Hepatocyte (in vitro differentiated cells): ENCODE data around the gene NAA11. TPM values are rescaled to one million over a fixed set of nuclear protein-coding genes. Genes with fewer than 3 reads are reported as not detected.

Source experiments
- DNase-seq: peaks from one replicate; pipeline ENCODE4 v3.0.0-alpha.2; 2016; ENCODE audit warnings: low spot score
- H2AFZ ChIP-seq: fragments of 200-600 bp; sonication (generic); 2 replicates; pipeline ENCODE4 v1.6.0; 2016; ENCODE audit warnings: antibody characterized with exemption, mild to moderate bottlenecking
- H3K27ac ChIP-seq: fragments of 200-600 bp; sonication (generic); 2 replicates; pipeline ENCODE4 v1.5.1; 2016; ENCODE audit warnings: mild to moderate bottlenecking
- H3K27me3 ChIP-seq: fragments of 200-600 bp; sonication (generic); 2 replicates; pipeline ENCODE4 v1.6.1; 2016
- H3K36me3 ChIP-seq: fragments of 200-600 bp; sonication (generic); replicated peaks from 2 replicates; pipeline ENCODE4 v1.5.1; 2016; ENCODE audit warnings: low read depth; ENCODE audit not compliant: insufficient read depth
- H3K4me1 ChIP-seq: fragments of 200-600 bp; sonication (generic); 2 replicates; pipeline ENCODE4 v1.5.1; 2016; ENCODE audit warnings: mild to moderate bottlenecking, moderate library complexity; ENCODE audit not compliant: insufficient read depth
- H3K4me2 ChIP-seq: fragments of 200-600 bp; sonication (generic); 2 replicates; pipeline ENCODE4 v1.6.0; 2016
- H3K4me3 ChIP-seq: fragments of 200-600 bp; sonication (generic); 2 replicates; pipeline ENCODE4 v1.5.1; 2016; ENCODE audit warnings: mild to moderate bottlenecking
- H3K79me2 ChIP-seq: fragments of 200-600 bp; sonication (generic); 2 replicates; pipeline ENCODE4 v1.6.0; 2017; ENCODE audit warnings: mild to moderate bottlenecking
- H3K9me2 ChIP-seq: fragments of 200-600 bp; sonication (generic); replicated peaks from 2 replicates; pipeline ENCODE4 v1.6.0; 2017; ENCODE audit warnings: mild to moderate bottlenecking; ENCODE audit not compliant: insufficient read depth
- H3K9me3 ChIP-seq: fragments of 200-600 bp; sonication (generic); 2 replicates; pipeline ENCODE4 v1.5.1; 2016; ENCODE audit warnings: low read depth, mild to moderate bottlenecking
- H4K20me1 ChIP-seq: fragments of 200-600 bp; sonication (generic); 2 replicates; pipeline ENCODE4 v1.6.0; 2016; ENCODE audit warnings: mild to moderate bottlenecking; ENCODE audit not compliant: insufficient read depth, poor library complexity, severe bottlenecking
- EZH2 ChIP-seq: fragments of 200-600 bp; sonication (generic); IDR thresholded peaks from 2 replicates; pipeline ENCODE4 v1.6.1; 2016; ENCODE audit warnings: antibody characterized with exemption, mild to moderate bottlenecking, borderline replicate concordance
- EZH2phosphoT487 ChIP-seq: fragments of 200-600 bp; sonication (generic); IDR thresholded peaks from one replicate; pipeline ENCODE4 v1.6.1; 2018; ENCODE audit warnings: antibody characterized with exemption, mild to moderate bottlenecking, low read depth, moderate library complexity; ENCODE audit not compliant: unreplicated experiment, severe bottlenecking
- WGBS: methylation state at CpG from one replicate; pipeline ENCODE4 v1.1.6; 2016; ENCODE audit warnings: low lambda C conversion rate; ENCODE audit errors: missing lambda C conversion rate; 5-methylcytosine and 5-hydroxymethylcytosine counted together
- polyA plus RNA-seq: library from polyadenylated mRNA; unstranded; fragments of >200 nt; fragmentation: Nextera tagmentation; extraction: Ambion mirVana; gene quantifications from 2 replicates; pipeline ENCODE4 v1.2.1, GENCODE V29; 2016
- total RNA-seq: library from RNA; depleted of rRNA; stranded (reverse); fragments of >200 nt; gene quantifications from 2 replicates; pipeline ENCODE4 v1.2.3, GENCODE V29; 2014
- TF ChIP-seq, protein P1 (sequence below): fragments of 200-600 bp; sonication (generic); IDR thresholded peaks from 2 replicates; pipeline ENCODE4 v1.5.1; 2016; ENCODE audit warnings: antibody characterized with exemption, mild to moderate bottlenecking; ENCODE audit not compliant: poor library complexity

Gene NAA11
- total and polyA plus RNA-seq, 2 experiments from 2014 or later = not detected

DNA sequence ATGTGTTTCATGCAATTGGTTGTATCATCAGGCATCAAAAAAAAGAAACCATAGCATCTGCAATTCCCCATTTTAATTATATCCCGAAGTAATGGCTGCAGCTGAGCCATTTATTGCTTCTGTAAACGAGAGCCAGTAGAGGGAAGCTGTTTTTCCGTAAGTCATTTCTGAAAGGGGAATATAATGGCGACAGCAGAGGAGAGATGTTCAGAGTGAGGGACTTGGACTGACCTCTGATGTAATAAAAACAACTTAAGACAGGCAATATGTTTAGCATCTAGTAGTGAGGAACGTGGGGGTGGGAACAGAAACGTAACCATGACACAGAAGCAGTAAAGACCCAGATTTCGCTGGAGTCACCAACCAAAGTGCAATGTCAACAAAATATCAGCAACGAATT, 31.5 kb upstream of the NAA11 start:
- WGBS = 62% methylated on average over 8 of the region's 8 CpGs

GRCh38 chr4:79353075-79353474, 27.2 kb upstream of the NAA11 start:
- Histone ChIP-seq H3K9me2 (no peaks in the 10 kb centered on the region), H2AFZ (no peak overlapping the region), H3K27me3 (no peaks in the 10 kb centered on the region), H3K4me3 (no peak overlapping the region), H4K20me1 (no peaks in the 10 kb centered on the region), H3K4me2 (no peak overlapping the region), H3K79me2 (no peaks in the 10 kb centered on the region), H3K9me3 (no peaks in the 10 kb centered on the region), H3K36me3 (no peaks in the 10 kb centered on the region), H3K27ac (no peak overlapping the region), H3K4me1 (no peaks in the 10 kb centered on the region)
- no peak for DNase-seq
- 71% methylated on average over 1 of the region's 1 CpG for WGBS
- TF ChIP-seq EZH2phosphoT487 (no peak), EZH2 (no peak)
- TF ChIP-seq, protein P1, sequence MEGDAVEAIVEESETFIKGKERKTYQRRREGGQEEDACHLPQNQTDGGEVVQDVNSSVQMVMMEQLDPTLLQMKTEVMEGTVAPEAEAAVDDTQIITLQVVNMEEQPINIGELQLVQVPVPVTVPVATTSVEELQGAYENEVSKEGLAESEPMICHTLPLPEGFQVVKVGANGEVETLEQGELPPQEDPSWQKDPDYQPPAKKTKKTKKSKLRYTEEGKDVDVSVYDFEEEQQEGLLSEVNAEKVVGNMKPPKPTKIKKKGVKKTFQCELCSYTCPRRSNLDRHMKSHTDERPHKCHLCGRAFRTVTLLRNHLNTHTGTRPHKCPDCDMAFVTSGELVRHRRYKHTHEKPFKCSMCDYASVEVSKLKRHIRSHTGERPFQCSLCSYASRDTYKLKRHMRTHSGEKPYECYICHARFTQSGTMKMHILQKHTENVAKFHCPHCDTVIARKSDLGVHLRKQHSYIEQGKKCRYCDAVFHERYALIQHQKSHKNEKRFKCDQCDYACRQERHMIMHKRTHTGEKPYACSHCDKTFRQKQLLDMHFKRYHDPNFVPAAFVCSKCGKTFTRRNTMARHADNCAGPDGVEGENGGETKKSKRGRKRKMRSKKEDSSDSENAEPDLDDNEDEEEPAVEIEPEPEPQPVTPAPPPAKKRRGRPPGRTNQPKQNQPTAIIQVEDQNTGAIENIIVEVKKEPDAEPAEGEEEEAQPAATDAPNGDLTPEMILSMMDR = no peak

More for the DNA sequence above, 31.5 kb upstream of the NAA11 start:
- H4K20me1 ChIP-seq = no peaks in the 10 kb centered on the region
- no peak overlapping the region for H2AFZ ChIP-seq
- no peak overlapping the region for H3K4me3 ChIP-seq
- no peaks in the 10 kb centered on the region for H3K79me2 ChIP-seq
- no peaks in the 10 kb centered on the region for H3K27me3 ChIP-seq
- H3K9me2 ChIP-seq = no peaks in the 10 kb centered on the region
- H3K9me3 ChIP-seq = no peaks in the 10 kb centered on the region
- H3K27ac ChIP-seq = no peak overlapping the region
- no peak for TF ChIP-seq EZH2
- TF ChIP-seq, protein P1 = no peak
- TF ChIP-seq EZH2phosphoT487 = no peak
- no peaks in the 10 kb centered on the region for H3K36me3 ChIP-seq
- H3K4me2 ChIP-seq = no peak overlapping the region
- no peak for DNase-seq
- no peaks in the 10 kb centered on the region for H3K4me1 ChIP-seq

DNA sequence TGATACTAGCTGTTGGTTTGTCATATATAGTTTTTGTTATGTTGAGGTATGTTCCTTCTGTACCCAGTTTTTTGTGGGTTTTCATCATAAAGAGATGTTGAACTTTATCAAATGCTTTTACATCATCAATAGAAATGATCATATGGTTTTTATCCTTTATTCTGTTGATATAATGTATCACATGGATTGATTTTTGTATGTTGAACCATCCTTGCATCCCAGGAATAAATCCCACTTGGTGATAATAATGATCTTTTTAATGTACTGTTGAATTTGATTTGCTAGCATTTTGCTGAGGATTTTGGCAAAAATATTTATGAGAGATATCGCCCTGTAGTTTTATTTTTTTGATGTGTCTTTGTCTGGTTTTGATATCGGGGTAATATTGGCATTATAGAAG, 22.5 kb upstream of the NAA11 start:
- WGBS = 91% methylated on average over 2 of the region's 2 CpGs
- no peak overlapping the region for H3K27ac ChIP-seq
- H3K79me2 ChIP-seq = no peaks in the 10 kb centered on the region
- no peak overlapping the region for H2AFZ ChIP-seq
- no peaks in the 10 kb centered on the region for H4K20me1 ChIP-seq
- H3K9me2 ChIP-seq = no peaks in the 10 kb centered on the region
- TF ChIP-seq EZH2phosphoT487 (no peak), EZH2 (no peak)
- TF ChIP-seq, protein P1 = no peak
- no peak for DNase-seq
- no peaks in the 10 kb centered on the region for H3K36me3 ChIP-seq
- no peaks in the 10 kb centered on the region for H3K4me1 ChIP-seq
- no peak overlapping the region for H3K4me2 ChIP-seq
- no peaks in the 10 kb centered on the region for H3K27me3 ChIP-seq
- H3K9me3 ChIP-seq = no peaks in the 10 kb centered on the region
- H3K4me3 ChIP-seq = no peak overlapping the region

GRCh38 chr4:79341893-79342653, 16.2 kb upstream of the NAA11 start:
- Histone ChIP-seq H3K4me2 (no peak overlapping the region), H3K9me3 (no peaks in the 10 kb centered on the region)
- WGBS = 66% methylated on average over 3 of the region's 3 CpGs

More at GRCh38 chr4:79341893-79342653, 16.2 kb upstream of the NAA11 start:
- Histone ChIP-seq H3K36me3 (no peaks in the 10 kb centered on the region), H3K27ac (no peak overlapping the region), H3K4me3 (no peak overlapping the region), H3K79me2 (no peaks in the 10 kb centered on the region), H3K4me1 (no peaks in the 10 kb centered on the region), H3K27me3 (no peaks in the 10 kb centered on the region), H2AFZ (no peak overlapping the region), H3K9me2 (no peaks in the 10 kb centered on the region), H4K20me1 (no peaks in the 10 kb centered on the region)
- TF ChIP-seq EZH2 = no peak
- TF ChIP-seq EZH2phosphoT487 = no peak
- TF ChIP-seq, protein P1 = no peak
- DNase-seq = no peak
